ENCODE data around the gene SH3RF3. TPM values are rescaled to one million over a fixed set of nuclear protein-coding genes. Genes with fewer than 3 reads are reported as not detected.

Gene SH3RF3
- total RNA-seq, 1 experiment from 2014 or later = 0.98 TPM

DNA sequence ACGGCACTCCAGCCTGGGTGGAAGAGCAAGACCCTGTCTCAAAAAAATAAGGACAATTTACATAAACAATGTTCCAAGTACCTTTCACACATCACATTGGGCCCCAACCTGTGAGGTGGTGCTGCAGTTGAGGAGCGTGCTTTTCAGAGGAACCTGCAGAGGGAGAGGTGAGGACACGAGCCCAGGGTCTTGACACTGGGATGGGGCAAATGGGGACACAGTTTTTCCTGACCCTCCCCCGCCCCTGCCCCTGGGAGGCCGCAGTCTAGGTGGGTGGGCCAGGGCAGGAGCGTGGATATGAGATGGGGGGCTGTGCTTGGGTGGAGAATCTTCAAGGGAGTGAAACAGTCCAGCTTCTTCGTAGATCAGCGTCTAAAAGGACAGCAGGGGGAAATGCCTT is 371.9 kb downstream of the SH3RF3 start:
- no peaks in the 10 kb centered on the region for H3K36me3 Mint-ChIP-seq (ENCODE audit: insufficient read depth, unreplicated experiment)
- POLR2A ChIA-PET = no interaction called here
- no TSS peak for BruUV-seq (replicated peaks)

DNA sequence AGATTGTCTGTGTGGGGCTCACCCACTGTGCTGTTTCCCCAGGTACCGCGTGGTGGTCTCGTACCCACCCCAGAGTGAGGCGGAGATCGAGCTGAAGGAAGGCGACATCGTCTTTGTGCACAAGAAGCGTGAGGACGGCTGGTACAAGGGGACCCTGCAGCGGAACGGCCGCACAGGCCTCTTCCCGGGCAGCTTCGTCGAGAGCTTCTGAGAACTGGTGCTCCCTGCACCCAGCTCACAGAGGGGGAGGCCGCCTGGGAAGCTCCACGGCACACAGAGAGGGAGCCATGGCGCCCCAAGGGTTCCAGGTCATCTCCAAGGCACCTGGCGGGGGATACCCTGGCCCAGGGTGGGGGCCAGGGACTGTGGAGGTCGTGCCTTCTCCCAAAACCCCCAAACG is 372.5 kb downstream of the SH3RF3 start:
- intact Hi-C loops (cut with micrococcal nuclease; ENCODE audit: unreplicated experiment) = no loop called here
- TF ChIP-seq, protein P1, sequence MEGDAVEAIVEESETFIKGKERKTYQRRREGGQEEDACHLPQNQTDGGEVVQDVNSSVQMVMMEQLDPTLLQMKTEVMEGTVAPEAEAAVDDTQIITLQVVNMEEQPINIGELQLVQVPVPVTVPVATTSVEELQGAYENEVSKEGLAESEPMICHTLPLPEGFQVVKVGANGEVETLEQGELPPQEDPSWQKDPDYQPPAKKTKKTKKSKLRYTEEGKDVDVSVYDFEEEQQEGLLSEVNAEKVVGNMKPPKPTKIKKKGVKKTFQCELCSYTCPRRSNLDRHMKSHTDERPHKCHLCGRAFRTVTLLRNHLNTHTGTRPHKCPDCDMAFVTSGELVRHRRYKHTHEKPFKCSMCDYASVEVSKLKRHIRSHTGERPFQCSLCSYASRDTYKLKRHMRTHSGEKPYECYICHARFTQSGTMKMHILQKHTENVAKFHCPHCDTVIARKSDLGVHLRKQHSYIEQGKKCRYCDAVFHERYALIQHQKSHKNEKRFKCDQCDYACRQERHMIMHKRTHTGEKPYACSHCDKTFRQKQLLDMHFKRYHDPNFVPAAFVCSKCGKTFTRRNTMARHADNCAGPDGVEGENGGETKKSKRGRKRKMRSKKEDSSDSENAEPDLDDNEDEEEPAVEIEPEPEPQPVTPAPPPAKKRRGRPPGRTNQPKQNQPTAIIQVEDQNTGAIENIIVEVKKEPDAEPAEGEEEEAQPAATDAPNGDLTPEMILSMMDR (IDR thresholded peaks at IDR 0.05; ENCODE audit: insufficient read depth in 1 of 2, low read depth in 1 of 2, low read length in 1 of 2, severe bottlenecking in 1 of 2, unreplicated experiment in 1 of 2) = no peak
- no peak overlapping the region for H3K4me3 ChIP-seq (ENCODE audit: low read depth, low read length)
- ChIA-PET CTCF (interaction anchor here (0.9 kb wide), 1 partner anchor 9 kb away, joined by 4 read pairs; no protein-coding TSS in a partner anchor), POLR2A (no interaction called here)
- BruUV-seq (replicated peaks) = no TSS peak
- no peaks in the 10 kb centered on the region for H3K36me3 ChIP-seq (ENCODE audit: control insufficient read depth, insufficient read depth, low read length)
- H3K4me1 Mint-ChIP-seq (ENCODE audit: low read depth, unreplicated experiment) = peaks cover 7% of the 10 kb centered on the region
- H3K27me3 Mint-ChIP-seq (ENCODE audit: insufficient read depth, unreplicated experiment) = peaks cover 6% of the 10 kb centered on the region
- no peak overlapping the region for H3K4me3 Mint-ChIP-seq (ENCODE audit: unreplicated experiment)
- H3K27me3 ChIP-seq (replicated peaks; ENCODE audit: control insufficient read depth, insufficient read depth, low read length) = no peaks in the 10 kb centered on the region
- no peak overlapping the region for H3K27ac Mint-ChIP-seq (ENCODE audit: unreplicated experiment)
- no peaks in the 10 kb centered on the region for H3K9me3 ChIP-seq
- no peaks in the 10 kb centered on the region for H3K9me3 Mint-ChIP-seq (ENCODE audit: unreplicated experiment)
- no peaks in the 10 kb centered on the region for H3K36me3 Mint-ChIP-seq (ENCODE audit: insufficient read depth, unreplicated experiment)
- H3K4me1 ChIP-seq = no peaks in the 10 kb centered on the region
- no peak for DNase-seq

More for the DNA sequence above, 371.9 kb downstream of the SH3RF3 start:
- Mint-ChIP-seq H3K27me3 (ENCODE audit: insufficient read depth, unreplicated experiment) (peaks cover 6% of the 10 kb centered on the region), H3K4me1 (ENCODE audit: low read depth, unreplicated experiment) (peaks cover 7% of the 10 kb centered on the region), H3K27ac (ENCODE audit: unreplicated experiment) (no peak overlapping the region), H3K4me3 (ENCODE audit: unreplicated experiment) (no peak overlapping the region), H3K9me3 (ENCODE audit: unreplicated experiment) (no peaks in the 10 kb centered on the region)
- intact Hi-C loops (cut with micrococcal nuclease; ENCODE audit: unreplicated experiment) = no loop called here
- H3K9me3 ChIP-seq = no peaks in the 10 kb centered on the region
- H3K4me1 ChIP-seq = no peaks in the 10 kb centered on the region
- no peak overlapping the region for H3K4me3 ChIP-seq (ENCODE audit: low read depth, low read length)
- H3K36me3 ChIP-seq (ENCODE audit: control insufficient read depth, insufficient read depth, low read length) = no peaks in the 10 kb centered on the region
- CTCF ChIA-PET = interaction anchor here (0.9 kb wide), 2 partner anchors 9 to 10 kb away, joined by 4 to 5 read pairs; no protein-coding TSS in a partner anchor
- DNase-seq = no peak
- H3K27me3 ChIP-seq (replicated peaks; ENCODE audit: control insufficient read depth, insufficient read depth, low read length) = no peaks in the 10 kb centered on the region
- TF ChIP-seq, protein P1 (IDR thresholded peaks at IDR 0.05; ENCODE audit: insufficient read depth in 1 of 2, low read depth in 1 of 2, low read length in 1 of 2, severe bottlenecking in 1 of 2, unreplicated experiment in 1 of 2) = no peak

DNA sequence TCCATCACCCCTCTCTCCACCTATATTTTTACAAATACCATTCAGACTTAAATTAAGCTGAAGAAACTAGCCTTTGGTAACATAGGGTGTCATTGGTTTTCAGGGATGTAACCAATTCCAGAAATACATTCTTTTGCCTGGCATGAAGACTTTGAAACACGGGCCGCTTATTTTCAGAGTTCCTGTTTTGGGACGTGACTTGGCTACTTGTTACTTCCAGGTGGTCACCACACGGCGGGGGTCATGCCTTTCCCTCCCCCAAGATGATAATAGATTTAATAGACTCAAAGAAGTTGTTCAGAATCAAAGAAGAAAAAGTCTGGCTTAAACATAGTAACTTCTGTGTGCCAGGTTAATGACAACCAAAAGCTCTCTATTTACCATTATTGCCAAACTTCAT is 374.2 kb downstream of the SH3RF3 start:
- BruUV-seq (replicated peaks) = no TSS peak
- no peaks in the 10 kb centered on the region for H3K4me1 ChIP-seq
- TF ChIP-seq, protein P1 (IDR thresholded peaks at IDR 0.05; ENCODE audit: insufficient read depth in 1 of 2, low read depth in 1 of 2, low read length in 1 of 2, severe bottlenecking in 1 of 2, unreplicated experiment in 1 of 2) = no peak
- peaks cover 6% of the 10 kb centered on the region for H3K27me3 Mint-ChIP-seq (ENCODE audit: insufficient read depth, unreplicated experiment)
- DNase-seq = no peak
- ChIA-PET CTCF (interaction anchor here (0.9 kb wide), 1 partner anchor 17 kb away, joined by 3 read pairs; no protein-coding TSS in a partner anchor), POLR2A (no interaction called here)
- H3K9me3 Mint-ChIP-seq (ENCODE audit: unreplicated experiment) = no peaks in the 10 kb centered on the region
- intact Hi-C loops (cut with micrococcal nuclease; ENCODE audit: unreplicated experiment) = no loop called here
- H3K4me3 ChIP-seq (ENCODE audit: low read depth, low read length) = no peak overlapping the region
- peaks cover 7% of the 10 kb centered on the region for H3K4me1 Mint-ChIP-seq (ENCODE audit: low read depth, unreplicated experiment)
- no peaks in the 10 kb centered on the region for H3K36me3 Mint-ChIP-seq (ENCODE audit: insufficient read depth, unreplicated experiment)
- H3K4me3 Mint-ChIP-seq (ENCODE audit: unreplicated experiment) = no peak overlapping the region
- H3K36me3 ChIP-seq (ENCODE audit: control insufficient read depth, insufficient read depth, low read length) = no peaks in the 10 kb centered on the region
- no peak overlapping the region for H3K27ac Mint-ChIP-seq (ENCODE audit: unreplicated experiment)
- H3K9me3 ChIP-seq = no peaks in the 10 kb centered on the region
- H3K27me3 ChIP-seq (replicated peaks; ENCODE audit: control insufficient read depth, insufficient read depth, low read length) = no peaks in the 10 kb centered on the region

Measured in Caco-2 (cell line).